ENCODE measurements around the gene HACD2.

HACD2 gene

GRCh38 chr3:123520656-123521055, 64.2 kb downstream of the HACD2 start:
- Histone ChIP-seq H4K20me1 (ENCODE audit: insufficient read depth, low read length) (no peaks in the 10 kb centered on the region), H3K27me3 (replicated peaks; ENCODE audit: insufficient read depth, low read length) (no peaks in the 10 kb centered on the region), H3K4me3 (ENCODE audit: low read length) (no peak overlapping the region), H3K9ac (ENCODE audit: low read length) (no peak overlapping the region), H3K9me2 (replicated peaks; ENCODE audit: insufficient read depth, low read length) (no peaks in the 10 kb centered on the region), H3K4me2 (ENCODE audit: low read depth, low read length) (no peak overlapping the region), H3F3A (ENCODE audit: insufficient read depth, low read length) (no peaks in the 10 kb centered on the region), H3K9me3 (replicated peaks; ENCODE audit: insufficient read depth, low read length) (no peaks in the 10 kb centered on the region), H3K4me1 (ENCODE audit: low read length) (peaks cover 40% of the 10 kb centered on the region), H3K36me3 (replicated peaks; ENCODE audit: insufficient read depth, low read length) (no peaks in the 10 kb centered on the region), H2AFZ (ENCODE audit: low read length) (no peak overlapping the region), H3K79me2 (ENCODE audit: low read length) (peaks cover 13% of the 10 kb centered on the region; the same call in 1 of the 2 replicates), H3K27ac (ENCODE audit: low read length) (no peak overlapping the region)
- no peak for DNase-seq
- TF ChIP-seq CTCF (IDR thresholded peaks at IDR 0.05; ENCODE audit: low read length) = no peak
- no peak for TF ChIP-seq EZH2phosphoT487 (IDR thresholded peaks at IDR 0.05; ENCODE audit: low read length)
- no peak for TF ChIP-seq EZH2 (optimal IDR thresholded peaks at IDR 0.05; ENCODE audit: low read depth, low read length)

- Histone ChIP-seq H3K36me3 (replicated peaks; ENCODE audit: insufficient read depth, low read length) (no peaks in the 10 kb centered on the region), H3K79me2 (ENCODE audit: low read length) (0 out of 2 replicates have a peak, but pooled peaks cover 6% of the 10 kb centered on the region), H3K4me3 (ENCODE audit: low read length) (no peak overlapping the region), H3F3A (ENCODE audit: insufficient read depth, low read length) (no peaks in the 10 kb centered on the region), H4K20me1 (ENCODE audit: insufficient read depth, low read length) (no peaks in the 10 kb centered on the region), H3K9ac (ENCODE audit: low read length) (no peak overlapping the region), H3K4me2 (ENCODE audit: low read depth, low read length) (peak overlapping the region; percentile 11; the same call in 1 of the 2 replicates), H3K27ac (ENCODE audit: low read length) (no peak overlapping the region), H3K9me2 (replicated peaks; ENCODE audit: insufficient read depth, low read length) (no peaks in the 10 kb centered on the region), H2AFZ (ENCODE audit: low read length) (no peak overlapping the region), H3K9me3 (replicated peaks; ENCODE audit: insufficient read depth, low read length) (no peaks in the 10 kb centered on the region), H3K4me1 (ENCODE audit: low read length) (peaks cover 24% of the 10 kb centered on the region), H3K27me3 (replicated peaks; ENCODE audit: insufficient read depth, low read length) (no peaks in the 10 kb centered on the region)
- no peak for DNase-seq
- TF ChIP-seq CTCF (IDR thresholded peaks at IDR 0.05; ENCODE audit: low read length) = no peak
- TF ChIP-seq EZH2 (optimal IDR thresholded peaks at IDR 0.05; ENCODE audit: low read depth, low read length) = no peak
- no peak for TF ChIP-seq EZH2phosphoT487 (IDR thresholded peaks at IDR 0.05; ENCODE audit: low read length)
Observed at GRCh38 chr3:123518892-123519485, 65.9 kb downstream of the HACD2 start.

GRCh38 chr3:123511726-123512125, 73.1 kb downstream of the HACD2 start:
- Histone ChIP-seq H3K79me2 (ENCODE audit: low read length) (no peaks in the 10 kb centered on the region), H2AFZ (ENCODE audit: low read length) (no peak overlapping the region), H3K4me3 (ENCODE audit: low read length) (no peak overlapping the region), H3K27ac (ENCODE audit: low read length) (no peak overlapping the region), H3K4me1 (ENCODE audit: low read length) (no peaks in the 10 kb centered on the region), H3K9me3 (replicated peaks; ENCODE audit: insufficient read depth, low read length) (no peaks in the 10 kb centered on the region), H3F3A (ENCODE audit: insufficient read depth, low read length) (no peaks in the 10 kb centered on the region), H3K9me2 (replicated peaks; ENCODE audit: insufficient read depth, low read length) (no peaks in the 10 kb centered on the region), H3K27me3 (replicated peaks; ENCODE audit: insufficient read depth, low read length) (no peaks in the 10 kb centered on the region), H3K4me2 (ENCODE audit: low read depth, low read length) (no peak overlapping the region), H3K9ac (ENCODE audit: low read length) (no peak overlapping the region), H4K20me1 (ENCODE audit: insufficient read depth, low read length) (no peaks in the 10 kb centered on the region), H3K36me3 (replicated peaks; ENCODE audit: insufficient read depth, low read length) (no peaks in the 10 kb centered on the region)
- no peak for TF ChIP-seq EZH2phosphoT487 (IDR thresholded peaks at IDR 0.05; ENCODE audit: low read length)
- TF ChIP-seq CTCF (IDR thresholded peaks at IDR 0.05; ENCODE audit: low read length) = no peak
- no peak for TF ChIP-seq EZH2 (optimal IDR thresholded peaks at IDR 0.05; ENCODE audit: low read depth, low read length)
- DNase-seq = no peak
